Subcutaneous adipose tissue (tissue), 4 donors: Measurements from ENCODE around the gene ZNF382. TPM values are rescaled to one million over a fixed set of nuclear protein-coding genes. Genes with fewer than 3 reads are reported as not detected.

Experiments used
- total RNA-seq, 4 donors: library from RNA; depleted of rRNA; stranded (reverse); fragments of >200 nt; gene quantifications; one replicate each; pipeline ENCODE4 v1.1.0, GENCODE V29; 2016
- TF ChIP-seq, protein P1 (sequence below): fragments of 450-650 bp; IDR thresholded peaks from one replicate; pipeline ENCODE4 v1.5.1; 2016; ENCODE audit warnings: low read depth, mild to moderate bottlenecking, control low read depth, antibody characterized with exemption, moderate library complexity

ZNF382 gene
- total RNA-seq, 4 donors from 2014 or later = 2.8 to 8.6 (median 5.3) TPM

DNA sequence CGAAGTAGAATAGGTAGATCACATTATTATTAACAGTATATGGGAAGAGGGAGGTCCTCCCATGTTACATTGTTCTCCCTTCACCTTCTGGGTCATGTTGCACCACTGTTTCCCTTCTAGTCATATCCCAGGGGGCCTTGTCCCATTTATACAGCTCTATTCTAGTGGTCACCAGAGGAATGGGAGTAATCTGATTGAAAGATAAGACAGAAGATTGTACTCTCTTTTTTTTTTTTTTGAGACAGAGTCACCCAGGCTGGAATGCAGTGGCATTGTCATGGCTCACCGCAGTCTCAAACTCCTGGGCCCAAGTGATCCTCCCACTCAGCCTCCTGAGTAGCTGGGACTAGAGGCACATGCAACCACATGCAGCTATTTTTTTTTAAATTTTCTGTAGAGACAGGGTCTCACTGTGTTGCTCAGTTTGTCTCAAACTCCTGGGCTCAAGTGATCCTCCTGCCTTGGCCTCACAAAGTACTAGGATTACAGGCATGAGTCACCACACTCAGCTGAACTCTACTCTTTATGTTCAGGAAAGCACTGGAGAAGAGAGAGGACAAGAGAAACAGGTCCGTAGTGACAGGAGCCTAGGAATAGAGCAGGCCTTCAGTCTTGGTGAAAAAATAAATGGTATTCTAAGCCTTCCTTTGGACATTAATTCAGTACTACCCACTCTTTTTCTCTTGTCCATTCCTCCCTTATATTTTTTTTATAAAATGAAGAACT lies 27.7 kb upstream of the ZNF382 start:
- TF ChIP-seq, protein P1, sequence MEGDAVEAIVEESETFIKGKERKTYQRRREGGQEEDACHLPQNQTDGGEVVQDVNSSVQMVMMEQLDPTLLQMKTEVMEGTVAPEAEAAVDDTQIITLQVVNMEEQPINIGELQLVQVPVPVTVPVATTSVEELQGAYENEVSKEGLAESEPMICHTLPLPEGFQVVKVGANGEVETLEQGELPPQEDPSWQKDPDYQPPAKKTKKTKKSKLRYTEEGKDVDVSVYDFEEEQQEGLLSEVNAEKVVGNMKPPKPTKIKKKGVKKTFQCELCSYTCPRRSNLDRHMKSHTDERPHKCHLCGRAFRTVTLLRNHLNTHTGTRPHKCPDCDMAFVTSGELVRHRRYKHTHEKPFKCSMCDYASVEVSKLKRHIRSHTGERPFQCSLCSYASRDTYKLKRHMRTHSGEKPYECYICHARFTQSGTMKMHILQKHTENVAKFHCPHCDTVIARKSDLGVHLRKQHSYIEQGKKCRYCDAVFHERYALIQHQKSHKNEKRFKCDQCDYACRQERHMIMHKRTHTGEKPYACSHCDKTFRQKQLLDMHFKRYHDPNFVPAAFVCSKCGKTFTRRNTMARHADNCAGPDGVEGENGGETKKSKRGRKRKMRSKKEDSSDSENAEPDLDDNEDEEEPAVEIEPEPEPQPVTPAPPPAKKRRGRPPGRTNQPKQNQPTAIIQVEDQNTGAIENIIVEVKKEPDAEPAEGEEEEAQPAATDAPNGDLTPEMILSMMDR = no peak

DNA sequence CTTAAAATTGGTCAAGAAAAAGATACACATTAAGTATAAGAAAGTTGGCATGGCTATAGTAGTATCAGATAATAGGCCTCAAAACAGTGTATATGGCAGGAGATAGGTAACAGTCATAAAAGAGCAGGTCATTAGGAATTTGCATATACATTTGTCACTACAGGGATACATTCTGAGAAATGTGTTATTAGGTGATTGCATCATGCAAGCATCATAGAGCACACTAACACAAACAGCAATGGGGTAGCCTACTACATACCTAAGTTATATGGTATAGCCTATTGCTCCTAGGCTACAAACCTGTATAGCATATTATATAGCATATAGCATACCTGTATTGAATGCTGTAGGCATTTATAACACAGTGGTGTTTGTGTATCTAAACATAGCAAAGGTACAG lies 25.9 kb upstream of the ZNF382 start:
- TF ChIP-seq, protein P1 = no peak

DNA sequence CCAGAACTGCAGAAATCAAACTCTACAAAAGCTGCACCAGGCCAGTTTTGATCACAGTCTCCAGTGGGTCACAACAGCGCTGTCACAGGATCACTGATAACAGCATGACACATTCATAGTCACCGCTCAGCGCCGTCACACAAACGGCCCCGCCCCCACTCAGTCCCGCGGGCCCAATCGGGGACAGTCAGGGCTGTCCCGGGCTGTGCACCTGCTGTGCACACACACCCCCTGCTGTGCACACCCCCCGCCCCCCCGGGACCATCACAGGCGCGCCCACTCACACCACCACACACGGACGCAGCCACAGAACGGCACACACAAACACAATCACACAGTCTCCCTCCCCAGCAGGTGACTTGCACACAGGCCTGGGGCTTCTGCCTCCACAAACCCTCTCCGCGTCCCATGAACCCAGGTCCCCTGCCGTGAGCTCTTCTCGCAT lies 435 bp upstream of the ZNF382 start:
- TF ChIP-seq, protein P1 = no peak

DNA sequence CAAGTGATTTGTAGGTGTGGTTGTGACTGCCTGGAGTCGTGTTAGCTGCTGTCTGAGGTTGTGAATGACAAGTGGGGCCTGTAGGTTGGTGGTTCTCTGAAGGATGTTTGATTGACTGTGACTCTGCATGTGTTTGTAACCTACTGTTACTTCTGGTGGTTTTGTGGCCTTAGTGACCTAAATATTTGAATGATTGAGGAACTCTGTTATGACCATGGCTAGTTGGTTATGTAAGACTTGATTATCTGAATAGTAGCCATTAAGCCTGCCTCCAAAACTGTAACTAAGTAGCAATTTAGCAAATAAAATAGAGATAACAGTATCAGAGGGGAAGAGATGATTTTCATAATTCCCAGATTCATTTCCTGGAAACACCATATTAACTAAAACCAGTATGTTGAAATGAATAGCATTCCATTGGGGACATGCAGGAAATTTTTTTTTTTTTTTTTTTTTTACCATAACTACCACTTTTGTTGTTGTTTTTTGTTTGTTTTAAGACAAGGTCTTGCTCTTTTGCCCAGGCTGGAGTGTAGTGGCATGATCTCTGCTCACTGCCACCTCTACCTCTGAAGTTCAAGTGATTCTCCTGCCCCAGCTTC lies 865 bp downstream of the ZNF382 start:
- TF ChIP-seq, protein P1 = no peak

DNA sequence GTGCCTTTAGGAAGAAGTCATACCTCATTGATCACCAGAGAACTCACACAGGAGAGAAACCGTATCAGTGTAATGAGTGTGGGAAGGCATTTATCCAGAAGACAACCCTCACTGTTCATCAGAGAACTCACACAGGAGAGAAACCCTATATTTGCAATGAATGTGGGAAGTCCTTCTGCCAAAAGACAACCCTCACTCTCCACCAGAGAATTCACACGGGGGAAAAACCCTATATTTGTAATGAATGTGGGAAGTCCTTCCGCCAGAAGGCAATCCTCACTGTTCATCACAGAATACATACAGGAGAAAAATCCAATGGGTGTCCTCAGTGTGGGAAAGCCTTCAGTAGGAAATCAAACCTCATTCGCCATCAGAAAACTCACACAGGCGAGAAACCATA lies 21.9 kb downstream of the ZNF382 start:
- TF ChIP-seq, protein P1 = no peak

DNA sequence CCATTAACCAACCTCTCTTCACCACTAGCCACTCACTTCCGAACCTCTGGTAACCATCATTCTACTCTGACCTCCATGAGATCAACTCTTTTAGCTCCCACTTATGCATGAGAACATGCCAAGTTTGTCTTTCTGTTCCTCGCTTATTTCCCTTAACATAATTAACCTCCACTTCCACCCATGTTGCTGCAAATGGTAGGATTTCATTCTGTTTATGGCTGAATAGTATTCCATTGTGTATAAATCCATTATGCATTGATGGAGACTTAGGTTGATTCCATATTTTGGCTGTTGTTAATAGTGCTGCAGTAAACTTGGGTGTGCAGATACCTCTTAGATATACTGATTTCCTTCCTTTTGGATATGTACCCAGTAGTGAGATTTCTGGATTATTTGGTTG lies 30.2 kb downstream of the ZNF382 start:
- TF ChIP-seq, protein P1 = no peak

DNA sequence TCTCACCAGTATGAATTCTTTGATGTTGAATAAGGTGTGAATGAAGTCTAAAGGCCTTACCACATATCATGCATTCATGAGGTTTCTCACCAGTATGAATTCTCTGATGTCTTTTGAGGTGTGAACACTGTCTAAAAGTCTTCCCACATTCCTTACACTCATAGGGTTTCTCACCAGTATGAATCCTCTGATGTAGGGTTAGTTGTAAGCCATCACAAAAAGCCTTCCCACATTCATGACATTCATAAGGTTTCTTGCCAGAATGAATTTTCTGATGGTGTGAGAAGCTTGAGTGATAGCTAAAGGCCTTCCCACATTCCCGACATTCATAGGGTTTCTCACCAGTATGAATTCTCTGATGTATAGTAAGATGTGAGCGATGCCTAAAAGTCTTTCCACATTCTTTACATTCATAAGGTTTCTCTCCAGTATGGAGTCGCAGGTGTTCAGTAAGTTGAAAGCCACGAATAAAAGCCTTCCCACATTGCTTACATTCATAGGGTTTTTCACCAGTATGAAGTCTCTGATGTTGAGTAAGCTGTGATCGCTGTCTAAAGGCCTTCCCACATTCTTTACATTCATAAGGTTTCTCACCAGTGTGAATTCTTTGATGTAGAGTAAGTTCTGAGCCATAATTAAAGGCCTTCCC lies 33.9 kb downstream of the ZNF382 start:
- TF ChIP-seq, protein P1 = no peak
